ENCODE data around the gene FNBP1. TPM values are rescaled to one million over a fixed set of nuclear protein-coding genes. Genes with fewer than 3 reads are reported as not detected.
"Not testable (repeated sequence)": the region's sequence is repeated elsewhere in the genome, so short reads cannot be mapped to it uniquely, and the experiment has no call there.

Gene FNBP1
- total RNA-seq, 1 donor = 41.9 TPM

DNA sequence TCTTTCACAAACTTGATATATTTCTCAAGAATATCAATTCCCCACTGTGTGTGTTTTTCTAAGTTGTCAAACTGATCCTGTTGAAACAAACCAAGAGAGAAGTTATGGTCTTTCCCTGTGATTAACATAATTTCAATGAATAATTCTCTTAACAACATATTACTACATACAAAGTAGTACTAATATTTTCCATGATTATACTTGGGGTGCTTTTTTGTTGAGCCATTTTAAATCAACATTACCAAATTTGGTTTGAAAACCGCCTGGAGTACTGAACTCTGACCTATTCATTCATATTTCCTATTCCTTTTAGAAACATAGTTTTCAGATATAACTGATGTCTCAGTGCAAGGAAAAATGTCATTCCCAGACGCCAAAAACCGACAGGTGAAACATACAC is 48.1 kb downstream of the FNBP1 start:
- DNase-seq (ENCODE audit: low read depth) = no peak
- TF ChIP-seq, protein P1, sequence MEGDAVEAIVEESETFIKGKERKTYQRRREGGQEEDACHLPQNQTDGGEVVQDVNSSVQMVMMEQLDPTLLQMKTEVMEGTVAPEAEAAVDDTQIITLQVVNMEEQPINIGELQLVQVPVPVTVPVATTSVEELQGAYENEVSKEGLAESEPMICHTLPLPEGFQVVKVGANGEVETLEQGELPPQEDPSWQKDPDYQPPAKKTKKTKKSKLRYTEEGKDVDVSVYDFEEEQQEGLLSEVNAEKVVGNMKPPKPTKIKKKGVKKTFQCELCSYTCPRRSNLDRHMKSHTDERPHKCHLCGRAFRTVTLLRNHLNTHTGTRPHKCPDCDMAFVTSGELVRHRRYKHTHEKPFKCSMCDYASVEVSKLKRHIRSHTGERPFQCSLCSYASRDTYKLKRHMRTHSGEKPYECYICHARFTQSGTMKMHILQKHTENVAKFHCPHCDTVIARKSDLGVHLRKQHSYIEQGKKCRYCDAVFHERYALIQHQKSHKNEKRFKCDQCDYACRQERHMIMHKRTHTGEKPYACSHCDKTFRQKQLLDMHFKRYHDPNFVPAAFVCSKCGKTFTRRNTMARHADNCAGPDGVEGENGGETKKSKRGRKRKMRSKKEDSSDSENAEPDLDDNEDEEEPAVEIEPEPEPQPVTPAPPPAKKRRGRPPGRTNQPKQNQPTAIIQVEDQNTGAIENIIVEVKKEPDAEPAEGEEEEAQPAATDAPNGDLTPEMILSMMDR (IDR thresholded peaks at IDR 0.05; ENCODE audit: insufficient read depth, low read depth, low read length) = no peak
- H3K4me3 ChIP-seq (ENCODE audit: low read depth, low read length) = no peak overlapping the region

DNA sequence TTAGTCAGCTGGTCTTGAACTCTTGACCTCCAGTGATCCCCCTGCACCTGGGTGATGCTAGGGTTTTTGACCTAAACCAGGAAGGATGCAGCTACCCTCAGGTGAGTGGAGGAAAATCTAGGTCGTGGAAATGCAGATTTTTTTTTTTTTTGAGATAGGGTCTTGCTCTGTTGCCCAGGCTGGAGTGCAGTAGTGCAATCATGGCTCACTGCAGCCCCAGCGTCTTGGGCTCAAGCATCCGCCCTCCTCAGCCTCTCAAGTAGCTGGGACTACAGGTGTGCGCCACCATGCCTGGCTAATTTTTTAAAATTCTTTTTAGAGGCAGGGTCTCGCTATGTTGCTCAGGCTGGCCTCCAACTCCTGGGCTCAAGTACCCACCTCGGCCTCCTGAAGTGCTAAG is 51.9 kb downstream of the FNBP1 start:
- not testable (repeated sequence) for DNase-seq (ENCODE audit: low read depth)

DNA sequence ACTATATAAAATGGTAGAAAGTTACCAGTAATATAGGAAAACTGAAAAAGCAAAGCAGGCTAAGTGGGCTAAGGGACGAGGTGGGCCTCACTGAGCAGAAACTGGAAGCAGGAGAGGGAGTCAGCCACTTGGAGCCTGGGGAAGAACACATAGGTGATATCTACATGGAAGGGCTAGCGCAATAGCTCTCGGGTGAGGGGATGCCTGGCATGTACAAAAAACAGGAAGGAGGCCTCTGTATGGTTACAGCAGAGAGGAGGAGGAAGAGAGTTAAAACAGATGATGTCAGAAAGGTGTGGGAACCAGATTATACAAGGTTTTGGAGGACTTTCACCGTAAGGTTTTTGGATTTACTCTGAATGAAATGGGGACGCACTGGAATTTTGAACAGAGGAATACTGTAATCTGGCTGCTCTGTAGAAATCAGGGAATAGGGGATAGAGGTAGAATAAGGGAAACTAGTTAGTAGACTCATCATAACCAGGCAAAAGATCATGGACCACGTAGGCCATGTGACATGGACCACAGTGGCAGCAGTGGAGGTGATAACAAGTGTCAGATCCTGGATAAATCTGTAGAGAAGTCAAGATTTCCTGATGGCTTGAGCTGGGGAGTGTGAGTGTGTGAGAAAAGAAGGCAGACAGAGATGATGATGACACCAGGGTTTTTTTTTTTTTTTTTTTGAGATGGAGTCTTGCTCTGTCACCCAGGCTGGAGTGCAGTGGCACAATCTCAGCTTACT is 52.5 kb downstream of the FNBP1 start:
- no peak overlapping the region for H3K4me3 ChIP-seq (ENCODE audit: low read depth, low read length)
- TF ChIP-seq, protein P1 (IDR thresholded peaks at IDR 0.05; ENCODE audit: insufficient read depth, low read depth, low read length) = no peak
- DNase-seq (ENCODE audit: low read depth) = peak; percentile 56

More for the DNA sequence above, 51.9 kb downstream of the FNBP1 start:
- not testable (repeated sequence) for H3K4me3 ChIP-seq (ENCODE audit: low read depth, low read length)

DNA sequence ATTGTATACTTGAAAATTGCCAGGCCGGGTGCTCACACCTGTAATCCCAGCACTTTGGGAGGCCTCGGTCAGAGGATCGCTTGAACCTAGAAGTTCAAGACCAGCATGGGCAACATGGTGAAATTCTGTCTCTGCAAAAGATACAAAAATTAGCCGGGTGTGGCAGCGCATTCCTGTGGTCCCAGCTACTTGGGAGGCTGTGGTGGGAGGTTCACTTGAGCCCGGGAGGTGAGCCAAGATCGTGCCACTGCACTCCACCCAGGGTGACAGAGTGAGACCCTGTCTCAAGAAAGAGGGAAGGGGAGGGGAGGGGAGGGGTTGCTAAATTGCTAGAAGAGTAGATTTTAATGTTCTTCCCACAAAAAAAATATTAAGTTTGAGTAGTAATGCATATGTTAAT is 53.2 kb downstream of the FNBP1 start:
- H3K4me3 ChIP-seq (ENCODE audit: low read depth, low read length) = no peak overlapping the region
- TF ChIP-seq, protein P1 (IDR thresholded peaks at IDR 0.05; ENCODE audit: insufficient read depth, low read depth, low read length) = no peak
- DNase-seq (ENCODE audit: low read depth) = peak; percentile 81

DNA sequence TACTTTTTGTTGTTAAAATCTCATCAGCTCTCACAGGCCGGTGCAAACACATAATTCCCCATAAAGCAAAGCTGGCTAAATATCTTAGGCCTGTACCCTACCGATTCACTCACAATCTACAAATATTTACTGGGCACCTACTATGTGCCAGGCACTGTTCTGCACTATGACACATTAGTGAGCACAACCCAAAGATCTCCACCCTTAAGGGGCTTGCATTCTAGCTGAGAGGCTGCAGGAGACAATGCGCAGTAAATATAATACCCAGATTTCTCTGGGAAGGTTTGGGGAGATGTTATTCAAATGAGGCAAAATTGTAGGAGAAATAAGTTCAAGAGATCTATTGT is 53.7 kb downstream of the FNBP1 start:
- H3K4me3 ChIP-seq (ENCODE audit: low read depth, low read length) = no peak overlapping the region

DNA sequence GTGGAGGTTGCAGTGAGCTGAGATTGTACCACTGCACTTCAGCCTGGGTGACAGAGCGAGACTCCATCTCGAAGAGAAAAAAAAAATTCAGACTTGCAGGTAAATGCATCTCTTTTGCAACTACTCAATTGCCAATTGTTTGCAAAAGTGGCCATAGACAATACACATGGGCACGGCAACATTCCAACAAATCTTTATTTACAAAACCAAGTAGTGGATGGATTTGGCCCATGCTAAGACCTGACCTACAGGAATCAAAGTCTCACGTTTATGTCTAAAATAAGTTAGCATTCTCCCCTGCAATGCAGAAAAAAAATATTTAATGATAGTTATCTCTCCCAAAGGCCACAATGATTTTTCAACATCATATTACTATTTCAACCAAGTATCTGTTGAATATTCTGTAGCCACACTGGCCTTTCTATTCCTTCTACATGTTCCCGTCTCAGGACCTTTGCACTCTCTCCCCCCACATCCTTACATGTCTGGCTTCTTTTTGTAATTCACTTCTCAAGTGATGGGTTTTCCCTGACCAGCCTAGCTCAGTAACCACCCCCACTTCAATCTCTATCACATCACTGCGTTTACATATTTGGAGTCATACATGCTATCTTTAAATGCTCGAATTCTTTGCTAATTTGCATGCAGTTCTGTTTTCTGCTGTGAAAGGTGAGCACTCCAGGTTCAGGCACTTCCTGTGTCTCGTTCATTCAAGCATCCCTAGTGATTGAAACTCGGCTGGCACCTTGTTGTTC is 54.2 kb downstream of the FNBP1 start:
- H3K4me3 ChIP-seq (ENCODE audit: low read depth, low read length) = no peak overlapping the region
- TF ChIP-seq, protein P1 (IDR thresholded peaks at IDR 0.05; ENCODE audit: insufficient read depth, low read depth, low read length) = no peak

More for the DNA sequence above, 53.7 kb downstream of the FNBP1 start:
- no peak for DNase-seq (ENCODE audit: low read depth)
- TF ChIP-seq, protein P1 (IDR thresholded peaks at IDR 0.05; ENCODE audit: insufficient read depth, low read depth, low read length) = no peak

DNA sequence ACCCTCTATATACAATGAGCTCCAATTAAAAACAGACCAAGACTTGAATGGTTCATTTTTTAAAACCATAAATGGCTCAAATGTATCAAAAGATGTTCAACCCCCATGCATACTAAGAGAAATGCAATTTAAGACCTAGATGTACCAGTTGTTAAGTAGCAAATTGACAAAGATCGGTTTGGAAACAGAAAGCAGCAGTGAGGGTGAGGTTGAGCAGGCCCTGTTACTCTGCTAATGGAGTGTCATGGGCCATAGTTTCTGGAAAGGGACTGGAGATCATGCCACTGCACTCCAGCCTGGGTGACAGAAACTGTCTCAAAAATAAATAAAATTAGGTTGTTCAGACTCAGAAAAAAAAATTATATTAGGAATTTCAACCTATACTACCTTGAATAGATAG is 55.0 kb downstream of the FNBP1 start:
- TF ChIP-seq, protein P1 (IDR thresholded peaks at IDR 0.05; ENCODE audit: insufficient read depth, low read depth, low read length) = no peak
- DNase-seq (ENCODE audit: low read depth) = no peak
- H3K4me3 ChIP-seq (ENCODE audit: low read depth, low read length) = no peak overlapping the region

More for the DNA sequence above, 54.2 kb downstream of the FNBP1 start:
- no peak for DNase-seq (ENCODE audit: low read depth)

Measured in fibroblast of villous mesenchyme (primary cell).